ENCODE results near the gene MICB. TPM values are rescaled to one million over a fixed set of nuclear protein-coding genes. Genes with fewer than 3 reads are reported as not detected.

Gene MICB
- total and polyA plus RNA-seq, 2 of the 8 experiments (the other 6 are each of a cell fraction or from before 2014, with no cell fraction given) = 16.2 to 25.3 TPM

GRCh38 chr6:31452859-31453258 is 45.1 kb upstream of the MICB start:
- Histone ChIP-seq H3K27ac (ENCODE audit: low read depth, low read length) (no peak overlapping the region), H3K4me2 (ENCODE audit: insufficient read depth in 1 of 2, low read depth in 2 of 2, low read length in 2 of 2) (no peak overlapping the region), H2BK15ac (ENCODE audit: low read length) (no peak overlapping the region), H4K5ac (ENCODE audit: insufficient read length, low read depth, low read length) (no peak overlapping the region), H3K79me2 (ENCODE audit: control insufficient read depth in 1 of 2, insufficient read depth in 2 of 2, low read length in 2 of 2) (no peaks in the 10 kb centered on the region), H3K23ac (ENCODE audit: insufficient read length) (no peak overlapping the region), H3K9ac (replicated peaks in 1 of 4; ENCODE audit: extremely low read depth in 1 of 4, low read depth in 3 of 4, low read length in 3 of 4) (no peak overlapping the region), H3K4me1 (replicated peaks in 1 of 4; ENCODE audit: control insufficient read depth in 3 of 4, insufficient read depth in 4 of 4, low read length in 3 of 4) (peaks cover 0 to 3% (median 0%) of the 10 kb centered on the region in 4 experiments; a peak in 1 of 7 replicates), H2AFZ (ENCODE audit: low read length) (no peak overlapping the region), H2BK5ac (ENCODE audit: low read depth, low read length) (no peak overlapping the region), H3K14ac (ENCODE audit: insufficient read length) (no peak overlapping the region), H3K23me2 (ENCODE audit: low read depth, low read length) (no peaks in the 10 kb centered on the region), H3K79me1 (ENCODE audit: low read depth, low read length) (no peaks in the 10 kb centered on the region), H3K27me3 (replicated peaks in 1 of 4; ENCODE audit: control insufficient read depth in 3 of 4, extremely low read depth in 1 of 4, insufficient read depth in 3 of 4, low read length in 3 of 4) (no peaks in the 10 kb centered on the region), H2AK5ac (ENCODE audit: low read depth, low read length) (no peak overlapping the region), H2BK20ac (ENCODE audit: low read length) (no peak overlapping the region), H3K36me3 (ENCODE audit: control insufficient read depth in 2 of 4, insufficient read depth in 4 of 4, low read length in 3 of 4) (no peaks in the 10 kb centered on the region), H4K8ac (ENCODE audit: extremely low read depth, insufficient read depth, low read length) (no peak overlapping the region), H3K56ac (replicated peaks; ENCODE audit: insufficient read length, low read depth, low read length) (no peak overlapping the region), H3K4ac (replicated peaks; ENCODE audit: insufficient read length, low read depth, low read length) (no peak overlapping the region), H4K20me1 (replicated peaks in 1 of 2; ENCODE audit: control insufficient read depth in 1 of 2, insufficient read depth in 2 of 2, low read length in 2 of 2) (no peaks in the 10 kb centered on the region), H3K9me3 (ENCODE audit: insufficient read depth in 2 of 2, low read depth in 1 of 2, low read length in 1 of 2) (no peaks in the 10 kb centered on the region), H3K18ac (ENCODE audit: extremely low read depth, low read length) (no peak overlapping the region), H2BK120ac (replicated peaks; ENCODE audit: low read depth, low read length) (no peak overlapping the region), H3K4me3 (ENCODE audit: extremely low read depth in 1 of 4, insufficient read depth in 2 of 4, low read depth in 3 of 4, low read length in 4 of 4) (no peak overlapping the region), H2BK12ac (ENCODE audit: low read depth, low read length) (no peak overlapping the region), H4K91ac (replicated peaks; ENCODE audit: insufficient read length, low read length) (no peak overlapping the region)
- ChIA-PET POLR2A (ENCODE audit: partially characterized antibody) (interaction anchor here (1.8 kb wide), 1 partner anchor 9 kb away, joined by 11 read pairs; no protein-coding TSS in a partner anchor), CTCF (ENCODE audit: partially characterized antibody) (interaction anchor here (1.4 to 1.8 kb wide), 4 partner anchors 11 to 96 kb away, joined by 3 to 15 read pairs (median 4); partner anchors contain the start of gene ATP6V1G2)
- DNase-seq (ENCODE audit: low read depth in 1 of 2, low spot score in 2 of 2) (no peak), FAIRE-seq (no peak)
- TF ChIP-seq TAF7 (optimal IDR thresholded peaks at IDR 0.05; ENCODE audit: borderline replicate concordance, low read depth, low read length) (no peak), NRF1 (IDR thresholded peaks at IDR 0.05; ENCODE audit: low read depth, low read length) (no peak), CHD1 (IDR thresholded peaks at IDR 0.05; ENCODE audit: low read depth, low read length) (no peak), USF2 (IDR thresholded peaks at IDR 0.05; ENCODE audit: low read length) (no peak), ZNF274 (IDR thresholded peaks at IDR 0.05; ENCODE audit: borderline replicate concordance, extremely low read depth, low read length) (no peak), PHF8 (conservative IDR thresholded peaks at IDR 0.05; ENCODE audit: low read depth, low read length) (no peak), KDM4A (IDR thresholded peaks at IDR 0.05; ENCODE audit: low read depth, low read length, severe bottlenecking) (no peak), RFX5 (IDR thresholded peaks at IDR 0.05; ENCODE audit: borderline replicate concordance, low read depth, low read length) (no peak), HDAC2 (IDR thresholded peaks at IDR 0.05; ENCODE audit: borderline replicate concordance in 1 of 2, low read depth in 2 of 2, low read length in 2 of 2) (no peak), MAFK (IDR thresholded peaks at IDR 0.05; ENCODE audit: low read depth, low read length) (no peak)
